GM19468 (cell line): ENCODE results near the gene RSAD1.

Experiments
- ATAC-seq: cut with Tn5 transposase; IDR thresholded peaks from one replicate; pipeline ENCODE4 v1.9.1; 2021; ENCODE audit warnings: mild to moderate bottlenecking, moderate library complexity, moderate number of reproducible peaks; ENCODE audit not compliant: unreplicated experiment; ENCODE audit errors: extremely low read depth

Gene RSAD1

GRCh38 chr17:50478391-50479381, at the start of gene RSAD1:
TSS of gene RSAD1 (plus strand) at chr17:50478860. CDS start at chr17:50478885, 25 bp downstream.
- ATAC-seq = peak; percentile 83

DNA sequence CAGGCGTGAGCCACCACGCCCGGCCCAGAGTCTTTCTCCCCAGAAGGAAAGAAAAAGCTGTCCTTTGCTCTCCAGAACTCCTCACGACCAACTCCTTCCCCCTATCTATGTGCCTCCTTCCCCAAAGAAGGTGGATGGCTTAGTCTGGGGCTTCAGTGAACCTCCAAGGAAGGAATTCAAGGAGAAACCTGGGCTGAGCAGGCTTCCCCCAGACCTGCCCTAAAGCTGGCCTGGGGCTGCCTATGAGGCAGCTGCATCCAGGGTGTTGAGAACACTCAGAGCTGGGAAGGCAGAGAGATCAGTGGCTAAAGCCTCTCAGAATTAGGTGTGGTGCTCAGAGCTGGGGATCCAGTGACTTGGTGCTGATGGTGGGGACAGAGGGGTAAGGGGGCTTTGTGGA, 48.9 kb upstream of the RSAD1 start:
- ATAC-seq = no peak

DNA sequence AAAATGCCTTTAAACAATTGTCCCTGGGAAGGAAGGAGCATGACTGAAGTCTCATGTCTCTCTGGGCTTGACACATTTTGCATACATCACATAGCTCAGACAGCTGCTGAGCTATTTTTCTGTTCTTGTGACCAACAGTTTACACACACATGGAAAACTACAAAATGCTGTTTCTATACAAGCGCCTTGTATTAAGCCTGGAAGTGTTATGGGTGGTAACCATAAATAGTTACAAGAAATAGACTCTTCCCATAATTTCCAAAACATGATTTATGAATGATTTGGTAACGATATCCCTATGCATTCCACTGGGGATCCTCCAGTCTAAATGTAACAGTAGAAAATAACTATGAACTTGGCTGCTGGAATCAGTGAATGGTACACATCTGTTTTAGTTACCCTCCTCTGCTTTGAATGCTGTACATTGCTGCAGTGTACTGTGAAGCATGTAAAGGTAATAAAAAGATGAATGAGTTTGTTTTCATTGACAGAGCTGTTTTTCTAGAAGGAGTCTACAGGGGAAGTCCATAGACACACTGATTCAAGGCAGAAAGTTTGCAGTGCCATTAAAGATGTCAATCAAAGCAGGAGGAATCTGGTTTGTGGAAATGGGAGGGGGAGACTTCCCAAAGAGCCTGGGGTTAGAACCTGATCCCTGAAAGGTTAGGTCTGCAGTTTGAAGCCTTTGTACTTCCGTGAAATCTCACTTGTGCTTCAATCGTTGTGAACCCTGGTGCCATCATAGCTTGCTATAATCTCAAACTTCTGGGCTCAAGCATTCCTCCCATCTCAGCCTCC, 47.6 kb upstream of the RSAD1 start:
- ATAC-seq = no peak

DNA sequence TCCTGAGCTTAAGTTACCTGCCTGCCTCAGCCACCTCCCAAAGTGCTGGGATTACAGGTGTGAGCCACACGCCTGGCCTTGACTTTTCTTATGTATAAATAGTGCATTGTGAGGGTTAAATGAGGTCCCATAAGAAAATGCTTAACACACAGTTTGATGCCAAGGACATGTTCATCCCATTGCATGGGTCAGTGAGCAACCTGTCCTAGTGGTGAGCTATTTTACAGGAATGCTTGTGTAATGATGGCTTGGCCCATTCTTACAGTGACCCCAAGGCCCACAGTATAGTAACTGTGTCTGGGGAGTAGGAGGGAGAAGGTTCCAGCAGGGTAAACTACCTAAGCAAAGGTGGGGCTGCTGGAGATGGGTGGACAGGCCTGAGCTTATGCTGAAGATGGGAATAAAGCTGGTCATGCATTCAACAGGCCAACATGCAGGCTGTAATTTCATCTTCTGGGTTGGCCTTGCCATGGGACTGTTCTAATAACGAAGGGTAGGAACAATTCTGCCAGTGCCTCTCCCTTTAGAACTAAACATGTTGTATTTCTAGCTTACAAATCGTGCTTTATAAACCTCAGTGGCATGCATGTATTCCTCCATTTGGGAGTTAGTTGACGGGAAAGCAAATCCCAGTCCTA, 46.4 kb upstream of the RSAD1 start:
- ATAC-seq = no peak

DNA sequence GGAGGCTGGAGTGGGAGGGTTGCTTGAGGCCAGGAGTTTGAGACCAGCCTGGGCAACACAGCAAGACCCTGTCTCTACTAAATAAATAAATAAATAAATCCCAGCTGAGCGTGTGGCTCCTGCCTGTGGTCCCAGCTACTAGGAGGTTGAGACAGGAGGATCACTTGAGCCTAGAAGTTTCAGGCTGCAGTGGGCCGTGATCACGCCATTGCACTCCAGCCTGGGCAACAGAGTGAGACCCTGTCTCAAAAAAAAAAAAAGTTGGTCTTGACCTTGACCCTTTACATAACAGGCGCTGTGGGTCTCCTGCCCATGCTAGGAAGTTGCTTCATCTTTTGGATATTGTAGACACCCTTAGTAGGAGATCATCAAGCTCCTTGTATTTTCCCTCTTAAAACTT, 41.3 kb upstream of the RSAD1 start:
- ATAC-seq = no peak

GRCh38 chr17:50439008-50439407, 39.7 kb upstream of the RSAD1 start:
- ATAC-seq = no peak

DNA sequence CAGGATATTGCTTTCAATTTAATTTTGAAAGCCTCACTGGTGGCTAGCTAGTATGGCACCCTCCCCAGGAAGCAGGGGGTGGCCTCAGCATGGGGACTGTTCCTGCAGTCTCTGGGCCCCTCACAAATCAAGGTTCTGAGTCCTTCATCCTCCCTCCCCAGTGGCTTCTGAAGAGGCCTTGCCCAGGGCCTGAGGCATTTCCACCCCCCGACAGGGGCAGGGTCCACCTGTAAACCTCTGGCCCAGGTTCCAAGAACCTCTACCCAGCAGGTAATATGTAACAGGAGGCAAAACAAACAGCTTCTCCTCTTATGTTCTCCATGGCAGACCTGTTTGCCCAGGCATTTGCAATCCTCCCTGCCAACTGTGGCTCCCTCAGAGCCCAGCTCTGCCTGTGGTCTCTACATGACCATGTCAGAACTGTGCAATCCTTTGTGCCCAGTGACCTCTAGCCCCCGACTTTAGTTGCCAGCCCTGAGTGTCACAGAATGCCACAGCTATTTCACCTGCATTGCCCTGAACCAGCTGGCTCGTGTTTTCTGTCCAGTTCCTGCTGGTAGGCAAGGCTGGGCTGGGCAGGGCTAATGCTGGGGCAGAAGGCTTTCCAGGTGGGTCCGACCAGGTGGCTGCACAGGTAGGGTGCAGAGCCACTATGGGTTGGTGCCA, 38.4 kb upstream of the RSAD1 start:
- ATAC-seq = no peak

DNA sequence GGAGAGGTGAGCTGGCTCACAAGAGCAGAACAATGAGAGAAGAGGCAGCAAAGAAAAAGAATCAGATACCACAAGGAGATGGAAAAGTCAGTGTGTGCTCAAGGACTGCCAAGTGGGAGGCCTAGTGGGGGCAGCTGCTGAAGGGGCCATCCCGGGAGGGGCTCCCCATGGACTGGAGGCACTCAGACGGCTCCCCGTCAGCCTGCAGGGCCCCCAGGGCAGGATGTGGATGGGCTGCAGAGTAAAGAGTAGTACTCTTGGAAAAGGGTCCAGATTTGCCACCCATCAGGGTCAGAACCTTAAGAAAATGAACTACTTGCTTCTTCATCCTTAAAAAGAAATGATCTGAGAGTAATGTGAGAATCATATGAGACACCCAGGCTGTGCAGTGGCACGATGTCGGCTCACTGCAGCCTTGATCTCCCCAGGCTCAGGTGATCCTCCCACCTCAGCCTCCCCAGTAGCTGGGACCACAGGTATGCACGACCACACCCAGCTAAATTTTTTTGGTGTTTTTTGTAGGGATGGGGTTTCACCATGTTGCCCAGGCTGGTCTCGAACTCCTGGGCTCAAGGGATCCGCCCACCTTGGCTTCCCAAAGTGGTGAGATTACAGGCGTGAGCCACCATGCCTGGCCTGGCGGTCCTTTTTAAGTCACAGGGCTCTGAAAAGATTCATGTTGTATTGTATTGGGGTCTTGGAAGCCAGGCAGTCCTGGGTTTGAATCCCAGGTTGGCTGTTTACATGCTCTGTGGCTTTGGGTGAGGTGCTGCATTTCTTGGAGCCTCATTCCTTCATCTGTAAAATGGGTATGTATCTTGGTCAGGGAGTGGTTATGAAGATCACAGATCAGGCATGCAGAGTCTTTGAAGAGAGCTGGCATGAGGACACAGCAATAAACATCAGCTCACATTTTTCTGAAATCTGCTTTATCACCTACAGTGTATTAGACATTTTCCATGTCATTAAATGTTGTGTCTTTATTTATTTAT, 37.5 kb upstream of the RSAD1 start:
- ATAC-seq = no peak

- no peak for ATAC-seq
These were observed 35.1 kb upstream of the RSAD1 start for GRCh38 chr17:50443505-50443974.

GRCh38 chr17:50444841-50445715, 33.6 kb upstream of the RSAD1 start:
- ATAC-seq = no peak

DNA sequence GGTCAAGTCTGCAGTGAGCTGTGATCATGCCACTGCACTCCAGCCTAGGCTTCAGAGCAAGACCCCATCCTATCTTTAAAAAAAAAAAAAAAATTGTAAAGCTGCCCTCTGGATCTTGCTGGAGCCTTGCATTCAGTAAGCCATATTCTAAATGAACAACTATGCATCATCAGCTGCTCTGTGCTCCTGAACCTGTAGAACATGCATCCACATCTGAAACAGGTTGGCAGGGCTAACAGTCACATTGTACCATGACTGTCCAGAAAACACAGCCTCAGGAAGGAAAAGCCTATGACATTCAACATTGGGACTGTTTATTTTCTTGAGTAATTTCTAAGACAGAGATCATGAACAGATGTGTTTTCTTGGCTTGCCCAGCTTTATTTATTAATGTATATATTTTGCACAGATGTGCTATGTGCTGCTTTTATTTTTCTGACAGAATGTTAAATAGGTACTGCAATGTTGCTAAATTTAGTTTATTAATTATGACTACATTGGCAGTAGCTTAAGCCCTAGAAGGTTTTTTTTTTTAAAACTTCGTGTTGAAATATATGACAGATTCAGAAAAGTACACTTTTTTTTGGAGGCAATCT, 32.8 kb upstream of the RSAD1 start:
- ATAC-seq = no peak

GRCh38 chr17:50447870-50448595, 30.6 kb upstream of the RSAD1 start:
- ATAC-seq = no peak

- ATAC-seq = no peak
These were observed 30.0 kb upstream of the RSAD1 start for GRCh38 chr17:50448643-50449042.

DNA sequence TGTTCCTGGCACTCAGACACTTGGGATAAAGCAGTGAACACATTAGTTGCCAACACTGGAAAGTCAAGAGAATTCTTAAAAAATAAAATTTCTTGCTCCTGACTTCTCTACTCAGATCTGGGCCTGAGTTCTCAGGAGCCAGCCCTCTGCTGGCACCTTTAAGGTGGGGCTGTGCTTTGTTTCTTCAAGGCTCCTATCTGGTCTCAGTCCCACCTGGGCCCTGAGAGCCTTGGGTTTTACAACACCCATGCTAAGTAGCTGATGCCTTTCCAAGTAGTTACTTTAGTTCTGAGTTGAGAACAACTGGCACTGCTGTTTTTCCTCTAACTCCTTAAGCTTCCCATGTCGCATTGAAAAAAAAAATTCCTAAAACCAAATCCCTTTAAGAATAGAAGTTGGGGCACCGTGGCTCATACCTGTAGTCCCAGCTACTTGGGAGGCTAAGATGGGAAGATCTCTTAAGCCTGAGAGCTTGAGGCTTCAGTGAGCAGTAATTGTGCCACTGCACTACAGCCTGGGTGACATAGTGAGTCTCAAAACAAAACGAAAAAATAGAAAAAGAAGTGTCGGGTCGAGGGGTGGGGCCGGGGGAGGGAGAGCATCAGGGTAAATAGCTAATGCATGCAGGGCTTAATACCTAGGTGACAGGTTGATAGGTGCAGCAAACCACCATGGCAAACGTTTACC, 26.6 kb upstream of the RSAD1 start:
- no peak for ATAC-seq

DNA sequence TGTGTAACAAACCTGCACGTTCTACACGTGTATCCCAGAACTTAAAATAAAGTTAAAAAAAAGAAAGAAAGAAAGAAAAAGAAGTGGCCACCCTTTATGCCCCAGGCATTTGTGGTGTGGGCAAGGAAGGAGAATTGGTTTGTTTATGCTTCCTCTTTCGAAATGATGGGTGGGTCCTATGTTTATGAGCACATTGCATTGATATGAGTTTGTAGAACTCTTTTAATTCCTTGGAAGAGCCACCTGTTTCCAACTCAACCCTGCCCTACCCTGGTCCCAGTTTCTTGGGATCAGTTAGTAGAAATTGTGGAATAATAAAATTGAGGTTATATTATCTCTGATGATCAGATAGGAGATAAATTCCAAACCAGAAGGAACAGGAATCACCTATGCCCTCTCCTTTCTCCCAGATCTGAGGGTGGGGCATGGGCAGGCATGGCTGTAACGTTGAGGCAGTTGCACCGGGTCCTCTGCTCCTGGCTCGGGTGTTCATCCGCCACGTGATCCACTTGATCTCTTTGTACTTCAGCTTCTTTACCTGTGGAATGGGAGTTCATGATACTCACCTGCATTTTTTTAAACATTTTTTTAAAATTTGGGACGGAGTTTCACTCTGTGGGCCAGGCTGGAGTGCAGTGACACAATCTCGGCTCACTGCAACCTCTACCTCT, 25.9 kb upstream of the RSAD1 start:
- no peak for ATAC-seq

- ATAC-seq = no peak
These were observed 24.8 kb upstream of the RSAD1 start for GRCh38 chr17:50453901-50454300.
